Dermis microvascular lymphatic vessel endothelial cell (primary cell): Measurements from ENCODE around the gene AGPAT1. TPM values are rescaled to one million over a fixed set of nuclear protein-coding genes. Genes with fewer than 3 reads are reported as not detected.
A peak's percentile ranks its signal among the peaks of the same experiment; 100 is the strongest.
"Not testable (repeated sequence)": the region's sequence is repeated elsewhere in the genome, so short reads cannot be mapped to it uniquely, and the experiment has no call there.

Experiments
- DNase-seq, 2 donors: peaks; one replicate each; pipeline versions ENCODE4 v3.0.0 to v3.0.0-alpha.2; 2010; ENCODE audit warnings: low read depth in 2 of 2
- total RNA-seq: library from RNA; depleted of rRNA; stranded (reverse); fragments of >200 nt; gene quantifications from 2 replicates; pipeline ENCODE4 v1.2.1, GENCODE V29; 2014

AGPAT1 gene
- total RNA-seq, 1 donor from 2014 or later: 5.6 TPM

DNA sequence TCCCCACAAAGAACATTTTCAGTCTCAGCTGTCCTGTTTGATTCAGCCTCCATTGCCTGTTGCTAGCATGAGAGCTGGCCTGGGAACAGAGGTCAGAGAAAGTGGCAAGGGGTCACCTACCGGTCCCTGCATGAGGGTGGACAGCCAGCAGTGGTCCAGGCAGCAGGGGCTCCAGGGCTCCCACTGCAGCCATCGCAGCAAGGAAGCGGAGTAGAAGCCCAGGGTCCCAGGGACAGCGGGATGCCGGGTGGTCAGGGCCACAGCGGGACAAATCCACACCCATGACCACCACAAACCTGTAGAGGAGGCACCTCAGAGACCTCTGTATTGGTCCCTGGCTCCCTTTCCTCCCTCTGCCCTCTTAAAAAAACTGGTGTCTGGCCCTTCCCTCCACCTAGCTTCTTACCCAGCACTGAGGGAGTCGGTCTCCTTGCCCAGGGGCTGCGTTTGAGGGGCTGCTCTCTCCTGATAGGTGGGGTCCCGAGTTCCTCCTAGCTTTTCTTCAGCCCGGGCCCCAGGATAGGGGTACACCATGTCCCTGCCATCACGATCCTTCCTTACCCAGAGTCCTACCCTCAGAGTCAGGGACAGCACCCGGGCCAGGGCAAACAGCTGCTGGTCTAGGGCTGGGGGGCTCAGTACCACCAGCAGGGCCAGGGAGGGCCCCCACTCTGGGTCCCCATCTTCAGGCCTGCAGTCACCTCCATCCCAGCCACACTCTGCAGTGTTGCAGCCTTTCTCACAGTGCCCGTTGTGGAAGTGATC, 25.0 kb upstream of the AGPAT1 start:
- DNase-seq: no peak

DNA sequence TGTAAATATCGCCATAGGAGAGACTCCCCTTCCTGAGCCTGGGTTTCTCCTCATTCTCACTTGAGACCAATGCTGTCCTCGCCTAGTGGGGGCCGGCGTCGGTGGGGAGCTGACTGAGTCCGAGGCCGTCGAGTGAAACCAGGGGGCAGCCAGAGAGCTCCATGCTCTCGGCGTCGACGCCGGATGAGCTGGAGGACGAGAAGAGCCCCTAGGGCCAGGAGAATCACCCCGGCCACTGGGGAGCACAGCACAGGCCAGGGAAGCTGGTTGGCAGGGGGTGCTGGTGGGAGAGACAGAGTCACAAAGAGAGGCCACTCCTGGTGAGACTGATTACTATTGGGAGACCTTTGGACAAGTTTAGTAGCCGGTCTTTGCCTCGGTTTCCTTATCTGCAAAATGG, 23.0 kb upstream of the AGPAT1 start:
- no peak for DNase-seq

DNA sequence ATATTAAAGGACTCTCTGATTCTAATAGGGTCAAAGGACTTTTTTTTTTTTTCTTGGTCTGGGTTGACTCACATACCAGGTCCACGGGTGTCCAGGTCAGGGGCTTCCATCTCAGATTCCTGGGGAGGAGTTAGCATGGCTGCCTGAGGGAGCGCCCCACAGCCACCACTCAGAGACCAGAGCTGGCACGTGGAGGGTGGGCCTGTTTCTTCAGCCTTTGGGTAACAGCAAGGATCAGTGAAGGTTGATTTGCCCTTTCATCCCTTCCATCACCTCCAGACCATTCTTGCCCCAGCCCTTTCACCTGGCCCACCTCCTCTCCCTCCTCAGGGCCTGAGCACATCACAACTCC, 22.4 kb upstream of the AGPAT1 start:
- no peak for DNase-seq

DNA sequence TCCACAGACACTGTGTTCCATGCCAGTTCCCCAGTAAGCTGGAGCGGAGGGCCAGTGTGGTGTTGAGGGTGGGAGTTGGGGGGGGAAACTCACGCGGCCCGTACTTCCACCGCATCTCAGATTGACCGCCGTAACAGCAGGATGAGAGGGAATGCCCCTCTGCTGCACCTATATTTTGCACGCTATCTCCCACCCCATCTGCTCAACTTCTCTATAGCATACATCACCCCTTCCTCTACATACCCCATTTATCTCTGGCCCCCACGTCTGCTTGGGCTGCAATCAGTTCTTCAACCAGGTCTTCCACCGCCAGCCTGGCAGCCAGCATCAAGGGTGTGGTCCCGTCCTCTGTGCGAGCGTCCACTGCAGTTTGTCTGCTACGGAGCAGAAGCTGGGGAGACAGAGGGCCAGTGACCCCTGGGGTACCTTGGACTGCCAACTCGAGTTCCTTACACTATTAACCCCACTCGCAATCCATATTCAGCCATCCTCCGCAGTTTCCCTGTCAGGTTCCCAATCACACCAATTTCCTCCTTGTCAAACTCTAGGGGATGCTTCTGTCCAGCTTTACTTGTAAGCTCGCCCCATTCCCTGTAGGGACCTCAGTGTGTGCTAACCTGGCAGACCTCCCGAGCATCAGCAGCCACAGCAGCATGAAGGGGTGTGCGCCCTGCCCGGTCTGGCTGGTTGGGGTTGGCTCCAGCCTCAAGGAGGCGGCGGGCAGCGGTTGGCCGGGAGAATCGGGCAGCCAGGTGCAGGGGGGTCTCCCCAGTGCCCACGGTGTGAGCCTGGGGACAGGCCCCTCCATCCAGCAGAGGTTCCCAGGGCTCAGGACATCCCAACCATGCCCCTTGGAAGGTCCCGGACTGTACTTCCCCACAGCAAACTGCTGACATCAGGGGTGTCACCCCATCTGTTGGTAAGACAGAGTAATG, 21.1 kb upstream of the AGPAT1 start:
- peak in 1 of 2 donors; percentile 81 for DNase-seq

DNA sequence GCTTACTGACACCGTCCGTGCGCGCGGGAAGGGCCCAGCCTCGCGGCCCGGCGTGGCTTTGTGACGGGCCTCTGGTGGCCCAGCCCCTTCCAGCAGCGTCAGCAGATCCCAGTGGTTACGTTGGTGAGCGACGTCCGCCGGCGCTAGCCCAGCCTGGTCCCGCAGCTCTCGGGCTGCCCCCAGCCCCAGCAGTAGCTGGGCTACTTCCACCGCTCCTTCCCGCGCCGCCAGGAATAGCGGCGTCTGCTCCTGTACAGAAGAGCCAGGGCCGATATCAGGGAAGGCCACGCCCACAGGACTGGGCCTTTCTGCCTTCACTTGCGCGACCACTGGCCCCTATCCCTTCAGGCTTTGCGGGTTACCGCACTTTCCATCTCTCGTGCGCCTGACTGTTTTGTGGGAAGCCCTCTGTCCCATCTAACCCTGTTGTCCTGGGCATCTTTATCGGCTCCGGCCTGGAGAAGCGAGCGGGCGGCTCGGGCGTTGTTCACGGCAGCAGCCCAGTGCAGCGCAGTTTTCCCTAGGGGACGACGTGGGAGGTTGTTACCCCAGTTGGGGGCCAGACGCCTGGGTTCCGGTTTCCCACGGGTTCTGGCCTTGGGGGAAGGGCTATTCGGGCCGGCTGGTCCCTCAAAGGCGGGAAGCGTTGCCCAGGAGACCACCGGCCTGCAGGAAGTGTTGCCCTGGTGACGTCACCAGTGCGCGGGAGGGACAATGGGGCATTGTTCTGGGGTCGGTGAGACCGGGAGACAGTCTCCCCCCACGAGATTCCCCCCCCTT, 20.2 kb upstream of the AGPAT1 start:
- DNase-seq: peak; percentile 99 to 100

DNA sequence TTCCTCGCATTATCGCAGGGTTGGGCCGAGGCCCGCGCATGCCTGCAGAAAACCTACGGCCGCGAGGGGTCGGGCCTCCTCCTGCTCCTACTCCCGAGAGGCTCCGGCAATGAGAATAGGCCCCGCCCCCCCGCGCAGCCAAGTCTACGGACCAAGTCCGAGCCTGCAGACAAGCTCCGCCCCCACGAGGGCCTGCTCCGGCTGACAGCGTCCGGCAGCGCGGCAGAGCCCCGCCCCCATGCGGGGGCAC, 19.7 kb upstream of the AGPAT1 start:
- DNase-seq: peak; percentile 98 to 100

DNA sequence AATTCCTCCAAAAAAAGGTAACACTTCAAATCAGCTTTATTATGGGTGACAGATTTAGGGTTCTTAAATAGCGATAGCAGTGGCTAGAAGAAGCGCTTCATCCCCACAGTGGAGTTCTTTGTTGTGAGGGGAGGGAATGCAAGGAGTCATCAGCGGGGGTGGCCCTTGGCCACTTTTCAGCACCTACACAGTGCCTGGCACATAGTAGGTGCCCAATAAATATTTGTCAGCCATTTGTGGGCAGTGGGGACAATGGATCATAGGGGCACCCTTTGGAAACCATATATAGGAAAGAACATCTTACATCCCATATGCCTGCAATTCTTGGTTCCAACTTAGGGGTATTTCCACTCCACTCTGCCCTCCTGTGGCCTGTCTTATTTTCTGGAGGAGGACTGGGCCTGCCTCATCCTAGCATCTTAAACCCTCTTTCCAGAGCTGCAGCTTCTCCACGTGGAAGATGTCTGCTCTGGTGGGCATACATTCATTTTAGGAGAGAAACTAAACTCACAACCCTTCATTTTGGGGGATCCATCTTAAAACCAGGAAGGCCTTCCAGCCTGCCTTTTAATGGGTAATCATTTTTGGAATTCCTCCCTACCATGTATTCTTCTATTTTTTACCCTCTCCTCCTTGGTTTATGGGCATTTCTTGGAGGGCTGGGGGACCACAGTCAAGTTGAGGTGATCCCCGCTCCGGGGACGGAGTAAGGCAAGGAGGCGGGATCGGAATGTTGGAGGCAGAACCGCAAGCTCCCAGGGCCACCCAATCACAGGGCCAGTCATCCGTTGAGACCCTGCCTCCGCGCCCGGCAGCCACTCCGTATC, 19.2 kb upstream of the AGPAT1 start:
- DNase-seq: peak in 1 of 2 donors; percentile 71

DNA sequence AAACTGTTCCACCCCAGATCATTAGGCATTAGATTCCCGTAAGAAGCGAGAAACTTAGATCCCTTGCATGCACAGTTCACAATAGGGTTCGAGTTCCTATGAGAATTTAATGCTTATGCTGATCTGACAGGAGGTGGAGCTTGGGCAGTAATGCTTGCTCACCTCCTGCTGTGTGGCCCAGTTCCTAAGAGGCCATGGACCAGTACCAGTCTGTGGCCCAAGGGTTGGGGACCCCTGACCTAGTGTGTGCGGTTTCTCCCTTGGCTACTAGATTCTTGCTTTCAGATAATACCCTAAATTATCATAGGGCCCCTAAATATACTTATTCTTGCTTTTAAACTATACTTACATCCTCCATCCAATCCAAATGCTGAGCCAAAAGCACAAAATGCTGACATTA, 18.5 kb upstream of the AGPAT1 start:
- no peak for DNase-seq

DNA sequence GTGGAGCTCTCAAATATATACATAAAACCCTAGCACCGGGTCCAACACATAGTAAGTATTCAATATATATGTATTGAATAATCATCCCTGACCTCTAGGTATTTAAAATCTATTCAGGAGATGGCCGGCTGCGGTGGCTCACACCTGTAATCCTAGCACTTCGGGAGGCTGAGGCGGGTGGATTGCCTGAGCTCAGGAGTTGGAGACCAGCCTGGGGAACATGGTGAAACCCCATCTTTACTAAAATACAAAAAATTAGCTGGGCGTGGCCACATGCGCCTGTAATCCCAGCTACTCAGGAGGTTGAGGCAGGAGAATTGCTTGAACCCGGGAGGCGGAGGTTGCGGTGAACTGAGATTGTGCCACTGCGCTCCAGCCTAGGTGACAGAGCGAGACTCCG, 17.2 kb upstream of the AGPAT1 start:
- not testable (repeated sequence) for DNase-seq

DNA sequence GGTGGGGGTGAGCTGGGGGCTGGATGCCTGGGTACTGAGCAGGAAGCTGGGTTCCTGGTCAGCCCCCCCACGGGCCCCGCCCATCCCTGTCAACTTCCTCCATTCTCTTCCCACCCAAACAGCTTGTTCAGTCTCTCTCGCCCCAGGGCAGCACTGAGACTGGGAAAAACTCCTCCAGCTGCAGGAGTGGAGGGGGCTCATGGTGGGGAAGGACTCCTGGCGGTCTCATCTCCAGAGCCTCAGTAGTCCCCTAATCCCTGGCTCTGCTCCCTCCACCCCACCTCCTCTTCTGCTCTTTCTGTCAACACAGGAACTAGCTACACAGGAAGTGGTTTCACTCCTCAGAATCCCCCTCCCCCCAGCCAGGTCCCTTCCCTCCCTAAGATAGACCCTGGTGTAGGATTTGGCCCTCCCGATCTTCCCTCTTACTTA, 16.7 kb upstream of the AGPAT1 start, which contains the start of gene GPSM3:
Gene GPSM3 (minus strand): TSS at position 36 of the 432 bp plus-strand sequence. CDS start 130 bp downstream, outside the sequence.
- peak in 1 of 2 donors; percentile 71 for DNase-seq

DNA sequence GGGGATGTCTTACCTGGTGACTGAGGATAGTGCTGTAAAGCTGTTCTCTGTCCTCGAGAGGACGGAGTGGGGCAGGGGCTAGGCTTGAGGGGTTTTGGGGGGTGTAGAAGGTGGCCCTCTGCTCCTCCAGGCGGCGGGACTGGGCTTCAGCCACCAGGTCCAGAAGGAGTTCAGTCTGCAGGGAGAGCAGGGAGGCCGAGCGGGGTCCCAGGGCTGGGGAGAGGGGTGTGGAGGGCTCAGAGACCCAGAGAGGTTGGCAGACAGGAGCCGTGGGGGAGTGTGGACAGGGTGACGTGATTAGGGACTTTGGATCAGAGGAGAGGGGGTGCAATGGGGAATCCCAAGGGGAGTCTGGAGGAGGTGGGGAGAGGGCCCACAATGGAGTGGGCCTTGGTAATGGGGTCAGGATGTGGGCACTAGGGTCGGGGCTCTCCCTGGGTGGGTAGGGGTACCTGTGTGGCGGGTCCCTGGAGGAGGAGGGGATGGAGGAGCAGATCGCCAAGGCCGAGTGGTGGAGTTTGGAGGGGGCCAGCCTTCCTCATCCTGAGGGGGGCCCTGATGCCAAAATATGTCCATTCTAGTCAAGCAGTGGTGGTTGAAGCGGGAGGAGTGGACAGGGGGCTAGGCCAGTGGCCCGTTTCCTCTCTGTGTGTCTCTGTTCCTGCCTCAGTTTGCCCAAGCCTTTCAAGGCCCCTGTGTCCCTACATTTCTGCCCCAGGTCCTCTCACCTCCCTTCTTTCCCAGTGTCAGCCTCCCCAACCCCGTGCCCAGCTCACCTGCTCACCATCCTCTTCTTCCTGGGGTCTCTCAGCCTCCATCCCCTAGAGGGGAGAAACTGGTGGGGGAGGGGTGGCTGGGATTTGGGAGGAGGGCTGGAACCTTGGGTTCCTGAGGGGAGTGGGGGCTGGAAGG, 16.1 kb upstream of the AGPAT1 start:
- no peak for DNase-seq

DNA sequence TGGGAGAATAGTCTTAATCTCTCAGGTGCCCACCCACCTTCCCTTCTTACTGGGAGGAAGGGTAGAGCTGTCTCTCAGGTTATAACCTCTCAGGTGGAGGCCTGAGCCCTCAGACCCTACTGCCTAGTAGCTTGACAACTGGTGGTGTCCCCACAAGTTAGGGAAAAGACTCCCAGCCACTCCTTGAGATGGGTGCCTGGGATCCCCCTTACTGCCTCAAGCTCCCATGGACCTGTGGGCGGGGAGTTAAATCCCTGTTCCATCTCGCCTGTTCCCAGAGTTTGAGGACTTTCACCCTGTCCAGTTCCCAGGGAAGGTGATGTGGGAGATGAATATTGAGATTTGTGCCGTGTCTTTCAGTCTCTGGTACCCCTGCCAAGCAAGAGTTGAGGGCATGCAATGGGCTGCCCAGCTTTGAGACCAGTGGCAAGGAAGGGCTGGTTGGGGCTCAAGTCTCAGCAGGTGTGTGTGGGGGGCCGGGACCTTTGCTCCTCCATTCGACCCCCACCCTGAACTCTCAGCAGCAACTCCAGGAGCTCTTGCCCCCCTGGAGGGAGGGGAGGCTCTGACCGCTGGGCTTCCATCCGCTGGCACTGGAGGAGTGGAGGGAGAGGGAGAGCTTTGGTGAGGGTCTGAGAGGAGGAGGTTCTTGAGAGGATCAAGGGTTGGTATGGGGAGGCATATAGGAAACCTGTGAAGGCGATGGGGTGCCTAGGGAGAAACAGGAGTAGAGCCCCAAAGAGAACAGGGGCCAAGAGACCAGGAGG, 15.2 kb upstream of the AGPAT1 start:
- no peak for DNase-seq

DNA sequence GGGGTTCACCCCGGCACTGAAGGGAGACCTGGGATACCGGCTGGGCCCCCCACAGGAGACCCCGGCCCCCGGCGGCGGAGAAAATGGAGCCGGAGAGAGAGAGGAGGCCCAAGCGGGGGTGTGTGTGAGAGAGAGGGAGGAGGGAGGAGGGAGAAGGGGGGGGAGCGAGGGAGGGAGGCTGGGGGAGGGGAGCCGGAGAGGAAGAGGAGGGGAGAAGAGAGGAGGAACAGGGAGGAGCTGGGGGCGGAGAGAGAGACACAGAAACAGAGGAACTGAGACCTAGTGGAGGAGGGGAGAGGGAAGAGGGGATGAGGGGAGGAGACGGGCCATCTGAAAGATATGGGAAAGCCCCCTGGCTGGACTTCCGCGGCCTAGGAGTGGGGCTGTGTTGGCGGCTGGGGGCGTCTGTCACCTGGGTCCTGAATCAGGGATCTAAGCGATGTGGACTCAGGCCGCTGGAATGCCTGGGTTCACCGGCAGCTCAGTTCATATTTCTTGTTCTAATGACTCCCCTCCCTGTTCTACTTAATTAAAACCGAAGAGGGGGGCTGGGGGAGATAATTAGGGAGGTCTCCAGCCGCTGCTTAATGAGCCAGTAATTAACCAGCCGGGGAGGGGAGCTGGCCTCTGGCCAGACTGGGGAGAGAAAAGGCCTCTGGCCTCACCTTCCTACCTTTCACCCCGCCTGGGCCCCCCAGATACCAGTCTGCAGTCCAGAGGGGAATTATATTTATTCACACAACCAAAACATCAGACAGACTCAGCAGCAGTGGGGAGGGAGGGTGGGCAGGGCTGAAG, 14.4 kb upstream of the AGPAT1 start, which contains the start of gene PBX2:
Gene PBX2 (minus strand): TSS at position 149 of the 798 bp plus-strand sequence. CDS start 287 bp downstream, outside the sequence.
- DNase-seq: peak; percentile 91 to 98

DNA sequence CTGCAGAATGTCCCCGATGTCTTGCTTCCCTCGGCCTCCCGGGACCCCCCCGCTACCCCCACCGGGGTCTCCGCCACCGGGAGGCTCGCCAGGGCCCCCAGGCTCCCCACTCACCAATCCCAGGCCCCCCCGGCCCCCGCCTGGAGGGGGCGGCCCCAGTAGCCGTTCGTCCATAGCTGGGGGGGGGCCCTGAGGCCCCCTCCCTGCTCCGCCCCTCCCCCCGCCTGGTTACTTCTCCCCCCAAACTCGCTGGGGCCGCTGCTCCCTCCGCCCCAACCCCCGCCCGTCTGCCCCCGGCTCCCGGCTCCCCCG, 13.8 kb upstream of the AGPAT1 start:
- no peak for DNase-seq

DNA sequence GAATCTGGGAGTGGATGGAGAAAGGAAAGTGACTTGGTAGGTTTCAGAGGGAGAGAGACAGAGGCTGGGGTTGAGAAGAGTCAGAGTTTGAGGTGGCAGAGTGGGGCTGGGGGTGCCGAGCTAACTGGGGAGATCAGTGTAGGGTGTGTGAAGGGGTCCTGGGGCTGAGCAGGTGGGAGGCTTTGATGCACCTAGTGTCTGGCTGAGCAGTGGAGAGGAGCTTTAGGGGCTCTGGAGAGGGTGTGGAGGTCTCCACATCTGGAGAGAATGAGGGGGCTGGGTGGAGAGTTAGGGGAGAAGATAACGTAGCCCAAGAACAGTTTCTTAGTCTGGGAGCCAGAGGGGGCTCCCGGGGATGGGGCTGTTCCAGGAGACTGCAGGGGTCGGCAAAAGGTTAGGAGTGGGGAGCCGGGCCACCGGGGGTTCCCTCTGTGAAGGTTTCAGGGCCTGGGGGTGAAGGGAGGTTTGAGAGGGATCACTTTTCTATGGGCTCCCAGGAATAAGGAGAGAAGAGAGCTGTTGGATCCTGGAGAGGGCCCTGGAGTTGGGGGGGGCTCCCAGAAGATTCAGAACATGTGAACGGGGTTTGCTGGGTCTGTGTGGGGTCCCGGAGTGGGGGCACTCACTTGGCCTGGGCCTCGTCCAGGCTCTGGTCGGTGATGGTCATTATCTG, 13.3 kb upstream of the AGPAT1 start:
- DNase-seq: no peak

DNA sequence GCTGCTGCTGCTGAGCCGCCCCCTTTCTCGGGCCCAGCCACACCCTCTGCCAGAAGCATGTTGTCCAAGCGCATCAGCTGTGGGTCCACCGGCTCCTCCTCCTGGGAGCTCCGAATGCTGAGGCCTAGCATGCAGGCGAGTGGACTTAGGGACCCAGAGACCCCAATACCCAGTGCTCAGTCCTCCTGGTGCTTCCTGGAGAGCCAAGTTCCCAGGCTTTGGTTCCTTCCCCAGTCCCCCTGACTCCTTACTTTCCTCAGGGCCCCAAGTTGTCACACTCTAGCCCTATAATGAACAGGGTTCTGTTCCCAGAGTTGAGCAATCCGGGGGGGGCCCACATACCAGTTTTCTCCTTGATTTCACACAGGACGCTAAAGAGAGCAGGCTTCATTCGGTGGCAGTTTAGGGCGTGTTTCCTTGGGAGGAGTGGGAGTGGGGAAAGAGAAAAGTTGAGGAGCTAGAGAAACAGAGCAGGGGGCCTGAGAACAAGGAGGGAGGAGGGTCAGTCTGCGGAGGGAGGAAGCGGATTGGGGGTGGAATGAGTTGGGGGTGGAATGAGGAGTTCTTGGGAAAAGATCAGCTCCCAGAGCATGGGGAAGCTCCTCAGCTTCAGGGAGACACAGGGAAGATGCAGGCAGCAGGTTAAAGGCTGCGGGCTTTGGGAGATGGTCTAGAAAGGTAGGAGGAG, 12.6 kb upstream of the AGPAT1 start:
- no peak for DNase-seq

DNA sequence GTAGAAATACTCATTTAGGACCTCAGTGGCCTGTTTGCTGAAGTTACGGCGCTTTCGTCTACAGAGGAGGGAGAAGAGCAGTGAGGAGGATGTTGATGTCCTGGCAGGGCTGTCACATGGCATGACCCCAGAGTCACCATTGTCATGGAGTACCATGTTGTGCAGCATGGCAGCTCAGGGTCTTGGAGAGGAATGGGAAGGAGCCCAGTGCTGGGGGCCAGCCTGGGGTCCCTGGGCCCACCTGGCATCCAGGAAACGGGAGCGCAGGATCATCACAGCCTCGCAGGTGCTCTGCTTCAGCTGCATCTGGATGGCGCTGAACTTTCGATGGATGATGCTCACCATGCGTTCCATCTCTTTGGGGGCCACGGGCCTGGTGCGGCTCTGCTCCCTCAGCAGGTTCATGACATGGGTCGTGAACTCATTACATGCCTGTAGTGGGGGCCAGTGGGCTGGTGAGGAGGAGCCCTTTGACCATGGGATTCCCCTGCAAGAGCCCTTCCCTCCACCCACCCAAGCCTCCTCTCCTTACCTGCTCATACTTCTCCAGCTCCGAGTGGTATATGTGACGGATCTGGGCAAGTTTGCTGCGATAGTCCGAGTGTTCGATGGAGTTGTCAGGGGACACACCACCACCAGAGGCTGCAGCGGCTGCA, 12.0 kb upstream of the AGPAT1 start:
- not testable (repeated sequence) for DNase-seq
